NCI-H446 treated with DMSO at 0.1 percent for 48 hours (cell line): ENCODE results near the gene CCDC51.

Experiments used
- DNase-seq: peaks from one replicate; lab custom pipeline; 2025; lab: John Stamatoyannopoulos, UW

Gene CCDC51

GRCh38 chr3:48433472-48434118, 6.3 kb downstream of the CCDC51 start:
- DNase-seq, result no peak

DNA sequence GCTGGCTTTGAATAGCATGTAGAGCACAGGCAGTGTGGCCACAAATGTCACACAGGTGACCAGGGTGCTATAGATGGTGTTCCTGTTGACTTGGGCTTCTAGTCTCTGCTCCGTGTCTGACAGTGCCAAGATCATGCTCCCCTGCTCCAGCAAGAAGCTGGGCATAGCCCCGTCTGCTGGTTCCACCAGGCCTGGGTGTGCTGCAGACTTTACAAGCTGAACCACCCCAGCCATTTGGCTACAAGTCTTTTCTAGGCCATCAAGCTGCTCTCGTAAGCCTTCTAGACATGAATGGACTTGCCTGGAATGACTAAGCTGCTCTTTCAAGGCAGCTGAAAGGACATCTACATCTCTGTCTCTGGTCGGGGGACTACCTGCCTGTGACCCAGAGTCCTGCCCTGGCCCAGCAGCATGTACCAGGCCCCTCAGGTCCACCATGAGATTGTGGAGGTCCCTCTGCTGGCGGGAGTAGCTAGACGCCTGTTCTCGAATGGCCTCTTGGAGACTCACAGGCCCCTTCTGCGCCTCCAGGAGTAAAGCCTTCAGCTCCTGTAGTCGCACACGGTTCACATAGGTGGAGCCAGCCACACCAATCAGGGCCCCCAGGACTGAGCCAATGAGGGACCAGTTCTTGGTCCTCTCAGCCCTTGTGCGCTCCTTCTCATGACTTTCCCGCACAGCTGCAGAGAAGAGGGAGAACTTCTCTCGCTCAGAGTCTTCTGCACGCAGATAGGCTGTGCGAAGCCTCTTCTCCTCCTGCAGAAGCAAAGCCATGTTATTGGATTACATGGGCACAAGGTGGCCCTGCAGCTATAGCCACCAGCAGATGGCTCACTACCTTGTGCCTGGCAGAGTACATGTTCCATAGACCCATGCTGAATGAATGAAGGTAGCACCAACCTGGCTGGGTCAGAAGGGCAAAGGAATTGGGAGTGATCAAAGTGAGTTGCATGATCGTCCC, 7.2 kb downstream of the CCDC51 start:
- no peak for DNase-seq

- no peak for DNase-seq
Observed at GRCh38 chr3:48431224-48432029, 8.5 kb downstream of the CCDC51 start.

- no peak for DNase-seq
Observed at GRCh38 chr3:48430708-48431101, 9.2 kb downstream of the CCDC51 start.

DNA sequence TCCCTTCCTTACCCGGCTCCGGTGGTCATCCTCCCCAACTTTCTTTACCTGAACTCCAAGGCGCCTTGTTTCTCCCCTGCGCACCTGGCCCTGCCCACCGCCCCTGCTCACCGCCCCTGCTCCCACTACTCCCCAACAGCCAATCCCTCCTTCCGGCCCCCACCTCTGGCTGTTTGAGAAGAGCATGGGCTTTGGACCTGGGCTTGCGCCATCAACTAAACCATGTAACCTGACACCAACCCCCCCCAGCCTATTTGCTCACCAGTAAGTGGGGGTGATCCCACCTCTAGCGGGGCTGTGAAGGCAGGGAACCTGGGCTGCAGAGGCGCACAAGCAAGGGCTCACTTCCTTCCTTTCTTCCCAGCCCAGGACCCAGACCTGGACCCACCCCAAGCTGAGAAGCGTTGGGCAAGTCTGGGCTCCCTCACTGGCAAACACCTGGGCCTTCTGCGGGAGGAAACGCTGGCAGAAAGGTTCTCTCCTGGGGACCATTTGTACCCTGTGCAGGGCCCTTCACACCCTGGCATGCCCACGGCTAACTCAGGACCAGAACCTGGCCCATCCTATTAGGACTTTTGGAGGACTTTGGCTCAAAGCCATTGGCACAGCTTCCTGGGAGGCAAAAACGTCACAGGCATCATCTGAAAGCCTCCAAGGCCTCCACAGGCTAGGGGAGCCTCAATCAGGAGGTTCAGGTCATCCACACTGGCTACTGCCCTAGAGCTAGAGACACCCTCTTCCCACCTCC, 9.8 kb downstream of the CCDC51 start, which contains the start of gene PLXNB1:
Gene PLXNB1 (minus strand): TSS at position 127 of the 748 bp plus-strand sequence. CDS start 5,475 bp downstream, outside the sequence.
- DNase-seq, result no peak

GRCh38 chr3:48429317-48429959, 10.5 kb downstream of the CCDC51 start:
- no peak for DNase-seq

- DNase-seq, result no peak
Observed at GRCh38 chr3:48428572-48429316, 11.2 kb downstream of the CCDC51 start.

- DNase-seq, result no peak
Observed at GRCh38 chr3:48428088-48428571, 11.8 kb downstream of the CCDC51 start.

GRCh38 chr3:48427630-48427962, 12.3 kb downstream of the CCDC51 start:
- DNase-seq, result no peak

DNA sequence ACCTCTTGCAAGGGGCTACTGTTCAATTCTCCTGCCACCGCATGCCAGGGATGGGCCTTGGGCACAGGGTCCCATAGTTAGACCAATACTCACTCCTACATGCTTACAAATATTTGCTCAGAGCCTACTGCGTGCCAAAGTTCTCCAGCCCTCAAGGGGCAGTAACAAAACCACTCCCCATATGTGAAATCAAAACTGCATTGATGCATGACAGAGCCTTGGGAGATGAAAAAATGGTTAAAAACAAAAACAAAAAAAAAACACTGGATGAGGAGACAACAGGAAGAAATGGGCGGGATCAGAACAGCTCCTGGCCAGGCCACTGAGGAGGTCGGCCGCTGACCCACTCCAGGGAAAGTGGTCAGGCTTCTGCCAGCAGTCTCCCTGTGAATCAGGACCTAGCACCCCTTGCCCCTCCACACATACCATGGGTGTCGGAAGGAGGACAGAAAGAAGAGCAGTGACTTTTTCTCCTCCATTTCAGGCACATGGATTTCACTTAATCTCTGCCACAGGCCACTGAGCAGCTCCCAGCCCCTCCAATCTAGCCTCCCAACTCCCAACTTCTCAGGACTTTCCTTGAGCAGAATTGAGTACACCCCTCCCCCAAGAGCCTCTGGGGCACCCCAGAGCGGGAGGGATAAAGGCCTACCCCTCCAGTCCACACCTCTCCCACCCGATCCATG, 12.8 kb downstream of the CCDC51 start:
- DNase-seq, result no peak

DNA sequence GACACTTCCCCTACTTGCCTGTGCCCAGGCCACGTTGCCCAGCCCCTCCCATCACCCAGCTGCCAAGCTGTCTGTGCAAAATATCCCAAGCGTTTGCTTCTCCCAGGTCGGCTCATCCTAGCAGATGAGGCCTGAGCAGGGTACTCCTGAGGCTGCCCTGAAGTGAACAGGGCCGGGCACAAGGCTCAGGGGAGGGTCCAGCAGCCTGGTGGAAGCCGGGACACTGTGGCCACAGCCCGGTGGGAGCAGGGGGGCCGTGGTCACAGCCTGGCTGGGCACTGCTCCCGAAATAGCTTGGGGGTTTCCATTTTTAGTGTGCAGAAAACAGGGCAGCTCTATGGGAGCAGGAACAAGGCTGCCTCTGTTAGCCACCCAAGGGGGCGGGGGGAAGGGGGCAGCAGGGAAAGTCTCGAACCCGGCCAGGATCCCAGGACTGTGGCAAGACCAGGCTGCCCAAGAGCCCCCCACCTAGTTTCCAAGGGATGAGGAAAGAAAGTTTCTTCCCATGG, 13.5 kb downstream of the CCDC51 start:
- no peak for DNase-seq

DNA sequence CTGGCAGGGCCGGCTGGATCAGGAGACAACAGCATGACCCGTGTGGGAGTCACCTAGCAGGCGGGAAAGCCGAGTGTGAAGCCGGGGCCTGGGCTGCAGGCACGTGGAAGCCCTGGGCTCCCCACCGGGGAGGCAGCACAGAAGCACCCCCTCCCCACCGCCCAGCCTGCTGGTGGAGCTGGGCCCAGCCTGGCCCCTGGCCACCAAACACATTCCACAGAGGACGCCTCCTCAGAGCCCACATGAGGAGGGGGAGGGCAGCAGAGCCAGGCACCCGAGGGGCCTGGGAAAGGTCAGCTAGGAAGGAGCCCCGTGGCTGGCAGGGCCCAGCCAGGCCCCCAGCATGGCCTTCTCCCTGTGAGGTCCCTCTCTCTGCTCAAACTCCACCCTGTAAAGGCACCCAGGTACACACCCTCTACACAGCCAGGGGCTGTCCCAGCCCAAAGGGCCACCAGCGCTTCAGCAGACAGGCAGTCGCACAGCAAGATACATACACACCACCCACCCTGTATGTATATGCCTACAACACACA, 14.6 kb downstream of the CCDC51 start:
- DNase-seq, result no peak

- no peak for DNase-seq
Observed at GRCh38 chr3:48423883-48424695, 15.8 kb downstream of the CCDC51 start.

- DNase-seq, result no peak
Observed at GRCh38 chr3:48423241-48423882, 16.6 kb downstream of the CCDC51 start.

GRCh38 chr3:48422681-48423080, 17.2 kb downstream of the CCDC51 start:
- no peak for DNase-seq

DNA sequence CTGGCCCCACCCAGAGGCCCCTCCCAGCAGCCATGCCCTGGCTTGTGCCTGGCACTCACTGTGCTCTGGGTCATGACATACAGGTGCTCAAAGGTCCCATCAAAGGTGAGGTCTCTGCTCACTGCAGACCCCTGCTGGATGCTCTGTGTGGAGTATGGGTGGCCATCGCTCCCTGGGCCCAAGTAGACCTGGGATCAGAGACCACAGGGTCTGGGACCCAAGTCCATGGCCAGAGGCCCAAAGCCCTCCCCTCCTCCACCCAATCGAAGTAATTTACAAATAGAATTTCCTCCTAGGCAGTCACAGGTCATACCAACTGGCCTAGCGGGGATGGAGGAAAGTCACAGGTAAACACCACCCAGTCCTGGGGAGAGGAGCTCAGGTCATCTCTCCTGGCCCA, 17.6 kb downstream of the CCDC51 start:
- DNase-seq, result no peak

DNA sequence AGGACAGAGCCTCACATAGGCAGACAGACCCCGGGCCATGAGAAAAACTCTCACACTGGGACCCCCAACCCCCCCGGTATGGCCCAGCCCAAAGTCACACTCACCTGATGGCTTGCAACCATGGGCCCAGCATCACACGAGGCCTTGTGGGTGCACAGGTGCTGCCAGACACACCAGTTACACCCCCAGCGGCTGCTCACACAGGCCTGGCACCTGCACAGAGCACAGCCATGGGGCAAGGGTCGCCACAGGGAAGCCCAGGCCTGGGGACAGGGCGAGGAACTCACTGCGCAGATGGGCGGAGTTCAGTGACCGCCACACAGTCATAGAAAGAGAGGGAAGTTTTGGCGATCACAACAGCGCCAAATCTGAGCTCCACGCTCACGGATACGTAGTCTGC, 19.4 kb downstream of the CCDC51 start:
- no peak for DNase-seq

DNA sequence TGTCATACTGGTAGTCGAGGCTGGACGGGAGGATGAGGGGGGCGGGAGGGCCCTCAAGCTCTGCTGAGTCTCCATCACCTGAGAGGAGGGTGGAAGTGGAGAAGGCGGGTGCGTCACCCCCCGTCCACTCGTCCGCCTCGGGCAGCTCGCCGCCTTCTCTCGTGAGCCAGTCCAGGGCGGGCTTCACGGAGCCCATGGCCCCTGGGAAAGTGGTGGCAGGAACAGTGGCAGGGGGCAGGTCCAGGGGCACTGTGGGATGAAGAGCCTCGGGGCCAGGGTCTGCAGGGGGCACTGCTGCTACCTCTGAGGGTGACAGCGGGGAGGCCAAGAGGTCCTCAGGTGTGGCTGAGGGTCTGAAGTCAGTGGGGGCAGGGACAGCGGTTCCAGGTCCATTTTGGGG, 20.3 kb downstream of the CCDC51 start:
- no peak for DNase-seq
